Adrenal gland (tissue), 12 donors: ENCODE data around the gene ZNF280C. TPM values are rescaled to one million over a fixed set of nuclear protein-coding genes. Genes with fewer than 3 reads are reported as not detected.

Experiments used
- DNase-seq, 7 donors: peaks; one replicate each; pipeline ENCODE4 v3.0.0-alpha.2; 2019 to 2020
- H3K27ac ChIP-seq, 5 donors: fragments of 200-600 bp; sonication (generic) in 4 of 5; 1 replicate in 3 of 5; 2 replicates in 2 of 5; pipeline versions ENCODE4 v1.5.1 to v1.8.0; 2016 to 2020; ENCODE audit warnings: mild to moderate bottlenecking in 1 of 5
- H3K27me3 ChIP-seq: fragments of 200-600 bp; 2 replicates; pipeline ENCODE4 v1.8.0; 2021
- H3K36me3 ChIP-seq, 2 donors: fragments of 200-600 bp; replicated peaks in 1 of 2; 1 replicate in 1 of 2; 2 replicates in 1 of 2; pipeline versions ENCODE4 v1.5.1 to v1.8.0; 2018 to 2022
- H3K4me1 ChIP-seq, 2 donors: fragments of 200-600 bp; replicated peaks in 1 of 2; 1 replicate in 1 of 2; 2 replicates in 1 of 2; pipeline versions ENCODE4 v1.5.1 to v1.8.0; 2018 to 2021
- H3K4me3 ChIP-seq, 4 donors: fragments of 200-600 bp; sonication (generic) in 3 of 4; one replicate each; pipeline ENCODE4 v1.5.1; 2016 to 2018
- H3K9me3 ChIP-seq, 3 donors: fragments of 200-600 bp; sonication (generic) in 1 of 3; replicated peaks in 1 of 3; 1 replicate in 2 of 3; 2 replicates in 1 of 3; pipeline versions ENCODE4 v1.5.1 to v1.8.0; 2016 to 2021
- CTCF ChIP-seq, 6 experiments: fragments of 450-650 bp in 4 of 6; fragments of 200-600 bp in 2 of 6; sonication (generic) in 1 of 6; IDR thresholded peaks; 1 replicate in 5 of 6; 2 replicates in 1 of 6; pipeline versions ENCODE4 v1.5.1 to v1.8.0; 2016 to 2021; ENCODE audit warnings: antibody characterized with exemption in 6 of 6, mild to moderate bottlenecking in 2 of 6, moderate library complexity in 1 of 6
- POLR2A ChIP-seq, 2 donors: fragments of 450-650 bp; IDR thresholded peaks; one replicate each; pipeline ENCODE4 v1.6.1; 2017; ENCODE audit warnings: antibody characterized with exemption in 2 of 2, mild to moderate bottlenecking in 2 of 2, moderate library complexity in 1 of 2
- WGBS, 4 donors: extraction: QIAGEN DNeasy Blood & Tissue Kit in 2 of 4; methylation state at CpG; one replicate each; pipeline versions ENCODE4 v1.1.5 to v1.1.7; 2013 to 2017; 5-methylcytosine and 5-hydroxymethylcytosine counted together
- intact Hi-C, 2 donors: fragments of 100-400 bp; cut with DNase I; formaldehyde crosslinking; loops; one replicate each; pipeline versions ENCODE4 v1.14.1 to v1.15.0; 2022 to 2023
- polyA plus RNA-seq, 3 donors: library from polyadenylated mRNA; stranded (reverse); fragments of 200-250 nt in 2 of 3; fragments of 350-450 nt in 1 of 3; fragmentation: Illumina TruSeq in 1 of 3; extraction: RNeasy Lipid Tissue Mini Kit (QIAGEN cat#74804) in 1 of 3; gene quantifications; one replicate each; pipeline ENCODE4 v1.2.3, GENCODE V29; 2013 to 2014
- total RNA-seq, 9 donors: library from RNA; depleted of rRNA in 4 of 9; stranded (reverse); fragments of >200 nt in 4 of 9; fragments of 120-200 nt in 1 of 9; fragmentation: NEBNext Ultra II Directional in 1 of 9; extraction: Animal tissue kit (Norgen Biotek cat#: 25700) in 1 of 9; gene quantifications; one replicate each; pipeline versions ENCODE4 v1.1.0 to v1.2.4, GENCODE V29; 2013 to 2023
- donor health status: healthy with polysubstance abuse.
- donor health status: Bipolar disorder and iron deficiency.
- donor health status: DM: yes; HTN: yes; CAD: no.
- donor health status: DM: no; HTN: no; CAD: no.
- donor health status: DM: no; HTN: no; CAD: no.
- donor health status: DM: yes; HTN: yes; CAD: no.

The ZNF280C gene
- total and polyA plus RNA-seq, 12 donors = 1.0 to 7.3 (median 3.9) TPM

DNA sequence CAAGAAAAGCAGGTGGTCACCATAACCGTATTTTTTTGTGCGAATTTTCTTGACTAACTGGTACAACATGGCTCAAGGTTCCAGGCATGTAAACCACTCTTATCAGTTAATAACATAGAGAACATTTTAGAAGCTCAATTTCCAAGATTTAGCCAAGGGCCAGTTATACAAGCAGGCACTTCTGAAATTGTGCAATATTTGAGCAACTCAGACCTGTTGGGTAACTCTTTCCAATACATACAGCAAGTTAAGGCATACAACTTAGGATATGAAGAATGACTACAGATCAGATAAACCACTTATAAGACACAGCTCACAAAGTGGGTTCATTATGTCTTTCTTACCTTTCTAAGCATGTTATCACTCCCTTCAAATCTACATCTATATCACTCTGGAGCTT lies 43.9 kb downstream of the ZNF280C start:
- Histone ChIP-seq H3K27ac (no peak overlapping the region), H3K4me3 (no peak overlapping the region), H3K9me3 (no peaks in the 10 kb centered on the region), H3K36me3 (peaks cover 0 to 9% of the 10 kb centered on the region in 2 donors), H3K4me1 (no peaks in the 10 kb centered on the region), H3K27me3 (no peaks in the 10 kb centered on the region)
- DNase-seq = no peak
- TF ChIP-seq POLR2A (IDR thresholded peaks at IDR 0.05) (no peak), CTCF (IDR thresholded peaks at IDR 0.05) (no peak)
- intact Hi-C loops = no loop called here
- WGBS, 4 donors = 67 to 100% (median 81%) methylated on average over 2 of the region's 2 CpGs

DNA sequence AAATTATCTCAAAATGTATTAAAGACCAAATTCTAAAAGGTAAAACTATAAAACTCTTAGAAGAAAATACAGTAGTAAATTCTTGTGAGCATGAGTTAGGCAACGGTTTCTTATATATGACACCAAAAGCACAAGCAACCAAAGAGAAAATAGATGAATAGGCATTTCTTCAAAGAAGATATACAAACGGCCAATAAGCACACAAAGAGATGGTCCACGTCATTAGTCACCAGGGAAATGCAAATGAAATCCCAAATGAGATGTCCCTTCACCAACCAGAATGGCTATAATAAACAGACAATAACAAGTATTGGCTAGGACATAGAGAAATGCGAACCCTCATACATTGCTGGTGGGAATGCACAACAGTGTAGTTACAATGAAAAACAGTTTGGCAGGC lies 52.4 kb downstream of the ZNF280C start:
- 72 to 88% (median 81%) methylated on average over 4 of the region's 4 CpGs for WGBS, 4 donors
- DNase-seq = no peak
- Histone ChIP-seq H3K27me3 (no peaks in the 10 kb centered on the region), H3K36me3 (no peaks in the 10 kb centered on the region), H3K9me3 (no peaks in the 10 kb centered on the region), H3K4me3 (no peak overlapping the region), H3K4me1 (no peaks in the 10 kb centered on the region), H3K27ac (no peak overlapping the region)
- no peak for TF ChIP-seq POLR2A (IDR thresholded peaks at IDR 0.05)
- no peak for TF ChIP-seq CTCF (IDR thresholded peaks at IDR 0.05)
- intact Hi-C loops = no loop called here

GRCh38 chrX:130213376-130213775 lies 55.3 kb downstream of the ZNF280C start:
- Histone ChIP-seq H3K9me3 (no peaks in the 10 kb centered on the region), H3K36me3 (no peaks in the 10 kb centered on the region), H3K4me3 (no peak overlapping the region), H3K27me3 (no peaks in the 10 kb centered on the region), H3K4me1 (no peaks in the 10 kb centered on the region), H3K27ac (no peak overlapping the region)
- no peak for DNase-seq
- no peak for TF ChIP-seq POLR2A (IDR thresholded peaks at IDR 0.05)
- no peak for TF ChIP-seq CTCF (IDR thresholded peaks at IDR 0.05)
- 80 to 91% (median 87%) methylated on average over 2 of the region's 2 CpGs for WGBS, 4 donors
- intact Hi-C loops = no loop called here

- WGBS, 4 donors = 68 to 95% (median 77%) methylated on average over 1 of the region's 1 CpG
- DNase-seq = no peak
- Histone ChIP-seq H3K27ac (no peak overlapping the region), H3K9me3 (no peaks in the 10 kb centered on the region), H3K36me3 (no peaks in the 10 kb centered on the region), H3K4me3 (no peak overlapping the region), H3K27me3 (no peaks in the 10 kb centered on the region), H3K4me1 (no peaks in the 10 kb centered on the region)
- intact Hi-C loops = no loop called here
- no peak for TF ChIP-seq CTCF (IDR thresholded peaks at IDR 0.05)
- no peak for TF ChIP-seq POLR2A (IDR thresholded peaks at IDR 0.05)
Observed at GRCh38 chrX:130212371-130212770, 56.3 kb downstream of the ZNF280C start.
